ENCODE results near the gene UBAP2. TPM values are rescaled to one million over a fixed set of nuclear protein-coding genes. Genes with fewer than 3 reads are reported as not detected.

UBAP2 gene
- total RNA-seq, 1 donor from 2014 or later: 52.2 TPM

GRCh38 chr9:33881635-33882034 lies 167.1 kb downstream of the UBAP2 start:
- TF ChIP-seq CTCF (IDR thresholded peaks at IDR 0.05; ENCODE audit: unreplicated experiment): no peak
- Mint-ChIP-seq H3K4me3 (no peak overlapping the region), H3K4me1 (peaks cover 26% of the 10 kb centered on the region), H3K36me3 (no peaks in the 10 kb centered on the region), H3K27ac (peak overlapping the region; percentile 10), H3K9me3 (no peaks in the 10 kb centered on the region), H3K27me3 (ENCODE audit: low read depth) (no peaks in the 10 kb centered on the region)
- no peak for DNase-seq (ENCODE audit: low spot score in 2 of 2, unreplicated experiment in 2 of 2)

GRCh38 chr9:33880211-33881089 lies 168.2 kb downstream of the UBAP2 start:
- Mint-ChIP-seq H3K4me1 (peaks cover 19% of the 10 kb centered on the region), H3K27me3 (ENCODE audit: low read depth) (no peaks in the 10 kb centered on the region), H3K36me3 (no peaks in the 10 kb centered on the region), H3K4me3 (no peak overlapping the region), H3K27ac (peak overlapping the region; percentile 50), H3K9me3 (no peaks in the 10 kb centered on the region)
- no peak for TF ChIP-seq CTCF (IDR thresholded peaks at IDR 0.05; ENCODE audit: unreplicated experiment)
- DNase-seq (ENCODE audit: low spot score in 2 of 2, unreplicated experiment in 2 of 2): no peak

GRCh38 chr9:33878691-33879366 lies 169.9 kb downstream of the UBAP2 start:
- no peak for TF ChIP-seq CTCF (IDR thresholded peaks at IDR 0.05; ENCODE audit: unreplicated experiment)
- H3K9me3 Mint-ChIP-seq: no peaks in the 10 kb centered on the region
- H3K4me1 Mint-ChIP-seq: peaks cover 6% of the 10 kb centered on the region
- no peak for DNase-seq (ENCODE audit: low spot score in 2 of 2, unreplicated experiment in 2 of 2)
- no peaks in the 10 kb centered on the region for H3K36me3 Mint-ChIP-seq
- peak overlapping the region; percentile 68 for H3K27ac Mint-ChIP-seq
- no peak overlapping the region for H3K4me3 Mint-ChIP-seq
- H3K27me3 Mint-ChIP-seq (ENCODE audit: low read depth): no peaks in the 10 kb centered on the region

- peaks cover 3% of the 10 kb centered on the region for H3K4me1 Mint-ChIP-seq
- H3K27me3 Mint-ChIP-seq (ENCODE audit: low read depth): no peaks in the 10 kb centered on the region
- no peaks in the 10 kb centered on the region for H3K36me3 Mint-ChIP-seq
- no peak for DNase-seq (ENCODE audit: low spot score in 2 of 2, unreplicated experiment in 2 of 2)
- no peak overlapping the region for H3K4me3 Mint-ChIP-seq
- H3K27ac Mint-ChIP-seq: no peak overlapping the region
- H3K9me3 Mint-ChIP-seq: no peaks in the 10 kb centered on the region
- no peak for TF ChIP-seq CTCF (IDR thresholded peaks at IDR 0.05; ENCODE audit: unreplicated experiment)
These were observed 170.8 kb downstream of the UBAP2 start for GRCh38 chr9:33877727-33878489.

Other genes with a start within 250 kb of the UBAP2 start
- gene UBE2R2, start 231.7 kb downstream of the UBAP2 start, total RNA-seq: 59.3 to 59.9 TPM (median 59.9 TPM) in 3 replicates
- gene DCAF12, start 77.8 kb upstream of the UBAP2 start, total RNA-seq: 35.2 to 38.1 TPM (median 35.8 TPM) in 3 replicates
- gene UBAP1, start 130.2 kb upstream of the UBAP2 start, total RNA-seq: 37.0 to 40.1 TPM (median 38.0 TPM) in 3 replicates